Suppressor macrophage treated with lipopolysaccharide for 4 hours (primary cell): ENCODE measurements around the gene IL1F10.

Experiments used
- DNase-seq: peaks from one replicate; pipeline ENCODE4 v3.0.0-alpha.2; 2020

Gene IL1F10

DNA sequence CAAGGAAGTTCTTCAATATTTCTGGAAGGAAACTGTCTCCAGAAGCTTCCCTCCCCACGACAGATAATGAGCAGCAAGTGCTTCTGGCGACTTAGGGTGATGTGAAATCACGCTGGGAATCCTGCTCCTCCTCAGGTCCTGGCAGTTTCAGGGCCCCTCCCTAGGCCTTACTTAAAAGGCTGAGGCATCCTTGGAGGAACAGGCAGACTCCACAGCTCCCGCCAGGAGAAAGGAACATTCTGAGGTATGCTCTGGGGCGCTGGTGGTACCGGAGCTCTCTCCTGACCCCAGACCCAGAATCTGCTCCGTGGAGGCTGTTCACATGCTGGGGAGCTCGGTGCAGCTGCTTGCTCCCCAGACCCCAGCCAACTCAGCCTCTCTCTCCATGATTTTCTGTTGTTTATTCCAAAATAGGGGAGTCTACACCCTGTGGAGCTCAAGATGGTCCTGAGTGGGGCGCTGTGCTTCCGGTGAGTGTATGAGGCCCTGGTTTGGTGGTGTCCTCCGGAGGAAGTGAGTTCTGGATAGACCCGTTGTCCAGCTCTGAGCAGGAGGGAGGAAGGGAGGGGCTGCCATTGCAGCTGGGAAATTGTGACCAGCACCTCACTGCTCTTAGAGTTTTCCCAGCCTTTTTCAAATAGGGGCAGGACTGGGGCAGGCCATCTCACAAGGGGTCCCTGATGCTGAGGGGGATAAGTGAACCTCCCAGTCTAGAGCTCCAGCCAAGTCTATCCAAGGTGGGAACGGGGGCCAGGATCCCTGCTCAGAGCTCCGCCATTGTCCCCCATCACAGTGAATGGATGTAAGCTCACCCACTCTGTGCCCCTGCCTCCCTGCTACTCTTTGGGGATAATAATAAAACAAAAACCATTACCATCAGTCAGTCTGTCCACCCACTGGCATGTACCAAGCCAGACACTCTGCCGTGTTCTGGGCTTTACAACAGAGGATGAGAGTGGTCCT lies 8.5 kb upstream of the IL1F10 start, which contains the start of gene IL36RN:
Gene IL36RN, plus strand, starts transcription at position 201 of the 963 bp plus-strand sequence. Its CDS starts 241 bp downstream, at position 442.
- DNase-seq: no peak

DNA sequence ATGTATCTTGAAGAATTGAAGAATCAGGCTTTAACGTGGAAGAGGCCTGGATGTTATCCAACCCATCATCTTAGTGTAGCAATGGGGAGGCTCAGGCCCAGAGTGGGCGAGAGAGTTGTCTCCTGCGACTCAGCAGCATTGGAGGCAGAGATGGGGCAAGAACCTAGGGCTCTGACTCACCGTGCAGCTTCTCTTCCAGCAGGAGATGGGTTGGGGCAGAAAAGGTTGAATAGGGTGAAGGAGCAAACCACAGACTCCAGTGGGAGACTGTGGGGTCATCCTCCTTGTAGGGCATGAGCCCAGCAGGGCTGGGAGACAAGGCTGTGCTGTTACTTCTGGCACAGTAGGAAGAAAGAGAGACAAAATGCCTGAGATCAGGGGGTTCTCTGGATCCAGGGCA lies 7.4 kb upstream of the IL1F10 start:
- peak; percentile 82 for DNase-seq

DNA sequence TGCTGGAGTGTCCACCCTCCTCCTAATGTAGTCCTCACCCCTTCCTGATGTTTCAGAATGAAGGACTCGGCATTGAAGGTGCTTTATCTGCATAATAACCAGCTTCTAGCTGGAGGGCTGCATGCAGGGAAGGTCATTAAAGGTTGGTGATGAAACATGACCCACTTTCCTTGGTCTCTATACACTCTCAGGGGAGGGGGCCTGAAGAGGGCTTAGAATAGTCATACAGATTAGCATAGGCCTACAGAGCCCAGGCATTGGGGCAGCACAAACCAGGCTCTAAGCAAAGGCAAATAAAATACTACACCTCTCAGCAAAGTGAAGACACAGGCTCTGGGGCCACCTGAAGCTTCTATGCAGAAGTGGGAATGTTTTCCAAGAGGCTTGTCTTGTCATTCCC lies 7.0 kb upstream of the IL1F10 start:
- DNase-seq: no peak

GRCh38 chr2:113061241-113061640 lies 6.5 kb upstream of the IL1F10 start:
- no peak for DNase-seq

DNA sequence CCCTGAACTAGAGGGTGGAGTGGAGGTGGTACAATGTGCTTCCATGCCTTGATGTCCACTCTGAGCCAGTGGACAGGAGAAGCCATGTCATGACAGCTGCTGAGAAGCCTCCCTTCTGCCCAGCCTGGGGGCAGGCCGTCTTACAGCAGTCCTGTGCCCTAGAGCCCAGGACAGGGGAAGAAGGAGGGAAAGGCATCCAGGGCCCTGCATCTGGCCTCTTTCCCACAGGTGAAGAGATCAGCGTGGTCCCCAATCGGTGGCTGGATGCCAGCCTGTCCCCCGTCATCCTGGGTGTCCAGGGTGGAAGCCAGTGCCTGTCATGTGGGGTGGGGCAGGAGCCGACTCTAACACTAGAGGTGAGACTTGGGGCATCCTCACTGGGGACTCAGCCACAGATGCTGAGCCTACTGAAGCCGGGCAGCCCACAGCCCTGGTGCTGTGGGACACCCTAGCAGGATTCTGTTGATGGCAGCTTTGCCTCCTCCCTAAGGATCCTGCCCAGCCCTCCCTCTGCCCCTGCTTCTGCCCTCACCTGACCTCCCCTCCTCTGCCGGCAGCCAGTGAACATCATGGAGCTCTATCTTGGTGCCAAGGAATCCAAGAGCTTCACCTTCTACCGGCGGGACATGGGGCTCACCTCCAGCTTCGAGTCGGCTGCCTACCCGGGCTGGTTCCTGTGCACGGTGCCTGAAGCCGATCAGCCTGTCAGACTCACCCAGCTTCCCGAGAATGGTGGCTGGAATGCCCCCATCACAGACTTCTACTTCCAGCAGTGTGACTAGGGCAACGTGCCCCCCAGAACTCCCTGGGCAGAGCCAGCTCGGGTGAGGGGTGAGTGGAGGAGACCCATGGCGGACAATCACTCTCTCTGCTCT lies 5.6 kb upstream of the IL1F10 start:
- DNase-seq: no peak

DNA sequence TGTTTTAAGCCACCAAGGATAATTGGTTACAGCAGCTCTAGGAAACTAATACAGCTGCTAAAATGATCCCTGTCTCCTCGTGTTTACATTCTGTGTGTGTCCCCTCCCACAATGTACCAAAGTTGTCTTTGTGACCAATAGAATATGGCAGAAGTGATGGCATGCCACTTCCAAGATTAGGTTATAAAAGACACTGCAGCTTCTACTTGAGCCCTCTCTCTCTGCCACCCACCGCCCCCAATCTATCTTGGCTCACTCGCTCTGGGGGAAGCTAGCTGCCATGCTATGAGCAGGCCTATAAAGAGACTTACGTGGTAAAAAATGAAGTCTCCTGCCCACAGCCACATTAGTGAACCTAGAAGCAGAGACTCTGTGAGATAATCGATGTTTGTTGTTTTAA lies 3.5 kb upstream of the IL1F10 start:
- DNase-seq: no peak

GRCh38 chr2:113064898-113065297 lies 2.9 kb upstream of the IL1F10 start:
- no peak for DNase-seq

DNA sequence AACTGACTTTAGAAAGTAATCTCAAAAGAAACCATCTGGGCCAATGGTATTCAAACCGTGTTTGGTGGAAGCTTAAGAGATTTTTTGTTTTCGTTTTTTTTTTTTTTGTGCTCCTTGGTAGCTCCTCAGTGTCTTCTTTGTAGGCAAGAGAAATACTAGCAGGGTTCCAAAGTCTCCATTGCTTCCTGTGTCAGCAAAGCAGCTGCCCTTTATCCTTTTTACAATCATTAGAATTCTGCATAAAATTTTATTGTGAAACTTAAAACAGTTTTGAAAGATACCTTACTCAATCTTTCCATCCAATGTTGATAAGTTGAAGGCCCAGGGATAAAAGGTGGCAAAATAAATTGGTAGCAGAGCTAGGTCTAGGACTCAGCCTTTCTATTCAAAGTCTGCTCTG lies 479 bp downstream of the IL1F10 start:
- no peak for DNase-seq

DNA sequence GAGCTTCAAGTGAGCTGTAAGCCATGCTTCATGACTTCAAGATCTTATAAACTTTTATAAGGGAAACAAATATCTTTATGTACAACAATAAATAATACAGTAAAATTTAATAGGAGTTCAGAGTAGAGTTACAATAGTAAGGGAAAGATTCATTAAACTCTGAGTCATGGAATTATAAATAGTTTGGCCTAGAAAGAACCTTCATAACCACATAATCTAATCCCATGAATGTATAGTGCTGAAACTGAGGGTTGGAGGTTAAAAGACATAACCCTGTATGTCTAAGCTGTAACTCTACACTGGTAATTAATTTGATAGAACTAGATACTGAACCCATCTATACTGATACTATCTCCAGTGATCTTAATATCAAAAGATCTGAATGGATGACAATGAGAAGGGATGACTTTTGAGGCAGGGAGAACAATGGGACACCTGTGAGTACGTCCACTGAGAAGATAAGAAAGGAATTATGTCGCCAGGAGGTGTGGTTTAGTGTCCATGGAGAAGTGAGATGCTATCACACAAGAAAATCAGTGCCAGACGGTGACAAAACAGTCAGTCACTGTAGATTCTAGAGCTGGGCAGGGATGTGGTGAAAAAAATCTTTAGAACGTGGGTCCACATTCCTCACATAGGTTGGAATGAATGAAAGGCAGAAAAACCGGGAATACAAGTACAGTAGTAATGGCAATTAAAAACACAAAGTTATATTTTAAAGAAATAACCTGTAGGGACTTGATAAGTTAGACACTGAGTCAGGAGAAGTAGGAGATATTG lies 1.1 kb downstream of the IL1F10 start:
- DNase-seq: no peak

GRCh38 chr2:113069676-113070605 lies 2.2 kb downstream of the IL1F10 start:
- no peak for DNase-seq

DNA sequence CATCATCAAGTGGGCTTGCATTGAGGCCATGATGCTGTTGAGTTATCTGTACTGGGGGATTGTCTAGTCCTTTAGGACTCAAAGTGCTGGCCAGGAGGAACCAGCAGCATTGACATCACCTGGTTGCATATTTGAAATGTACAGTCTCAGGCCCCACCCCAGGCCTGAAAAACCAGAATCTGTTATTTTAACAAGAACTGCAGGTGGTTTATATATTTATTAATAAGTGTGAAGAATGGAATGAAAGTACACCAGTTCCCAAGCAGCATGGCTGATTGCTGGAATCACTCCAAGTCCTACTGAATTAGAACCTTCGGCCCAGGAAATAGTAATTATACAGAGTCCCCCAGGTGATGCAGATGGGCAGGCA lies 2.8 kb downstream of the IL1F10 start:
- no peak for DNase-seq

DNA sequence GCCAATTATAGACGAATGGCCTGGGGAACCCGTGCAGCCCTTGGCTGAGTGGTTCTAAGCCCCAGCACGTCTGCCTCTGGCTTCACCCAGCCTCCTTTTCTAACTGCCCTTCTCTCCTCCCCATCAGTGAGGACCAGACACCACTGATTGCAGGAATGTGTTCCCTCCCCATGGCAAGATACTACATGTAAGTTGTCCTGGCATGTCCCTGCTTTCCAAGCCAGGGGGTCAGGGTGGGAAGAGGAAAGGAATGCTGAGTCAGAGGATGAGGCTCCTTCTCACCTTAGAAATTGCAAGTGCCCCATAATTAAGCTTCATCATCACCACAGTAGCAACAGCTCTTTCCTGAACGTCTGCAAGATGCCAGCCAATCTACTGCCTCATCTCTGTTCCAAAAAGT lies 4.8 kb downstream of the IL1F10 start:
- DNase-seq: no peak

- no peak for DNase-seq
Observed at GRCh38 chr2:113073325-113073834, 5.6 kb downstream of the IL1F10 start.

- DNase-seq: no peak
Observed at GRCh38 chr2:113075030-113075429, 7.3 kb downstream of the IL1F10 start.

DNA sequence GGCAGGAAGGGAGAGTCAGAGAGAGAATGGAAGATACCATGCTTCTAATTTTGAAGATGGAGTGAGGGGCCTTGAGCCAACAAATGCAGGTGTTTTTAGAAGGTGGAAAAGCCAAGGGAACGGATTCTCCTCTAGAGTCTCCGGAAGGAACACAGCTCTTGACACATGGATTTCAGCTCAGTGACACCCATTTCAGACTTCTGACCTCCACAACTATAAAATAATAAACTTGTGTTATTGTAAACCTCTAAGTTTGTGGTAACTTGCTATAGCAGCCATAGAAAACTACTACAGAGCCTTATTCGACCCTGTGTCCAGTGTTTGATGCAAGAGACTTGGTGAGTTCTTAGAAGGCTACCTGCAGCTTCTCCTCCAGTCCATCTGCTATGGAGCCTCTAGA lies 7.8 kb downstream of the IL1F10 start:
- DNase-seq: no peak

GRCh38 chr2:113076954-113077669 lies 9.3 kb downstream of the IL1F10 start:
- no peak for DNase-seq

- DNase-seq: no peak
Observed at GRCh38 chr2:113077921-113078320, 10.2 kb downstream of the IL1F10 start.

- DNase-seq: peak; percentile 79
Observed at GRCh38 chr2:113078350-113078839, 10.6 kb downstream of the IL1F10 start.

DNA sequence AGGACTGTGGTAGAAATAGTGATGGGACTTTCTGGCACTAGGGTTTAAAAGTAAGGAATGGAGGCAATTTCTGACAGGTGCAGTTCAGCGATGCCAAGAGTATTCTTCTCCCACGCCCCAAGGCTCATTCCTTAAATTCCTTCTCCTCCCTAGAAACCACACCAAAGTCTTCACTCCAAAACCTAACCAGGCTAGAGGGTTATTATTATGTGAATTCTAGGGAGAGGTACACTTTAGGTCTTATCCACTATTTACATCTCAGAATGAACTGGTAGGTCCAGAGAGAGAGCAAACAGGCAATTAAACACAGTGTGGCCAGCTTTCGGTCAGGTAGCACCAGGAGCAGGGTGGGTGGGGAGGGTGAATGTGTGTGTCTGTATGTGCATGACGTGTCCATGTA lies 11.4 kb downstream of the IL1F10 start:
- DNase-seq: no peak

DNA sequence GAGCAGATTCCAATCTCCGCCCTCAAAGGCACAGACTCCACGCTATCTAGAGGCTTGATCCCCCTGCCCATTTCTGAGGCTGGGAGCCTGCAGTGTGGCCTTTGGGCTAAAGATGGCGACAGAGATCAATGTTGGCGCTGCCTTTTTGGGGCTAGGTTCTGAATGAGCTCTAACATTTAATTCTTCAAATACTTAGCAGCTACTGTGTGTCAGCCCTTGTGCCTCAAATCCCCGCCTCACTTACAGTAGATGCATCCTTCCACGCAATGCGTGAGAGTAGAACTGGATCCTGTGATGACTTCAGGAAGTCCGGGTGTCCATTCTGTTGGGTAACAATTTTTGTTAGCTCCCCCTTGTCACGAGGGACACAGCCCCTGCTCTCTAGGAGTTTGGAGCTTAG lies 12.4 kb downstream of the IL1F10 start:
- DNase-seq: peak; percentile 79
